ENCODE results near the gene CDC34.

CDC34 gene

GRCh38 chr19:543910-544608, 12.5 kb downstream of the CDC34 start, which contains the start of gene GZMM:
Gene GZMM (plus strand): TSS chr19:544053. CDS start chr19:544072, 19 bp downstream.
- no peak for DNase-seq (ENCODE audit: low read depth)
- no peak within 1 kb of the TSS for H3K4me3 ChIP-seq (ENCODE audit: control insufficient read depth, low read depth, low read length)
- no peak for TF ChIP-seq CTCF (IDR thresholded peaks at IDR 0.05; ENCODE audit: control insufficient read depth, insufficient read depth, low read depth, low read length, missing control alignments)

GRCh38 chr19:547117-547516, 15.6 kb downstream of the CDC34 start:
- no peak for TF ChIP-seq CTCF (IDR thresholded peaks at IDR 0.05; ENCODE audit: control insufficient read depth, insufficient read depth, low read depth, low read length, missing control alignments)
- no peak overlapping the region for H3K4me3 ChIP-seq (ENCODE audit: control insufficient read depth, low read depth, low read length)
- DNase-seq (ENCODE audit: low read depth) = no peak

GRCh38 chr19:547836-548720, 16.5 kb downstream of the CDC34 start:
- DNase-seq (ENCODE audit: low read depth) = no peak
- TF ChIP-seq CTCF (IDR thresholded peaks at IDR 0.05; ENCODE audit: control insufficient read depth, insufficient read depth, low read depth, low read length, missing control alignments) = no peak
- H3K4me3 ChIP-seq (ENCODE audit: control insufficient read depth, low read depth, low read length) = no peak overlapping the region

- no peak for DNase-seq (ENCODE audit: low read depth)
- no peak for TF ChIP-seq CTCF (IDR thresholded peaks at IDR 0.05; ENCODE audit: control insufficient read depth, insufficient read depth, low read depth, low read length, missing control alignments)
- H3K4me3 ChIP-seq (ENCODE audit: control insufficient read depth, low read depth, low read length) = no peak overlapping the region
Observed at GRCh38 chr19:548886-549830, 17.6 kb downstream of the CDC34 start.

GRCh38 chr19:554817-555216, 23.3 kb downstream of the CDC34 start:
- TF ChIP-seq CTCF (IDR thresholded peaks at IDR 0.05; ENCODE audit: control insufficient read depth, insufficient read depth, low read depth, low read length, missing control alignments) = no peak
- DNase-seq (ENCODE audit: low read depth) = no peak
- no peak overlapping the region for H3K4me3 ChIP-seq (ENCODE audit: control insufficient read depth, low read depth, low read length)

GRCh38 chr19:555474-555808, 23.9 kb downstream of the CDC34 start:
- no peak for TF ChIP-seq CTCF (IDR thresholded peaks at IDR 0.05; ENCODE audit: control insufficient read depth, insufficient read depth, low read depth, low read length, missing control alignments)
- DNase-seq (ENCODE audit: low read depth) = no peak
- no peak overlapping the region for H3K4me3 ChIP-seq (ENCODE audit: control insufficient read depth, low read depth, low read length)
